Stimulated activated CD4-positive, alpha-beta T cell treated with anti-CD3 and anti-CD28 coated beads, Interleukin-1b, Interleukin-23, amount 100 ng/mL, for 1 hour (primary cell): ENCODE measurements around the gene LHFPL3.

Source experiments
- DNase-seq, 2 donors: peaks; one replicate each; pipeline ENCODE4 v3.0.0-alpha.2; 2020; ENCODE audit warnings: low read depth in 2 of 2

LHFPL3 gene

DNA sequence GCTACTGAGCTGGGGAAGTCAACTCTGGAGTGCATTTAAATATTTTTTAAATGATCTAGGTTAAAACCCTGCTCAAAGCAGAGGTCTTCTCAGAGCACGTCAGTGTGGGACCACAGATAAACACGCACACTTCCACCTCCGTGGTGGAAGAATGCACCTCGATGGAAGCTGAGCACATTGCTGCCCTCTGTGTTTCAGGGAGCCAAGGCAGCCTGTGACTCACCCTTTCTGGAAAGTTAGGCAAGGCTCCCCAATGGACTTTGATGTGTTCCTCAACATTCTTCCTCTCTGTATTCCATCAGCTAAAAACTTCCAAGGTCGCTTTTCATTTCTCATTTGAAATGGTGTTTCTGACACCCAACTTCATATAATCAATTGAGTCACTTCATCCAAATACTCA, 514.8 kb downstream of the LHFPL3 start:
- DNase-seq: no peak

DNA sequence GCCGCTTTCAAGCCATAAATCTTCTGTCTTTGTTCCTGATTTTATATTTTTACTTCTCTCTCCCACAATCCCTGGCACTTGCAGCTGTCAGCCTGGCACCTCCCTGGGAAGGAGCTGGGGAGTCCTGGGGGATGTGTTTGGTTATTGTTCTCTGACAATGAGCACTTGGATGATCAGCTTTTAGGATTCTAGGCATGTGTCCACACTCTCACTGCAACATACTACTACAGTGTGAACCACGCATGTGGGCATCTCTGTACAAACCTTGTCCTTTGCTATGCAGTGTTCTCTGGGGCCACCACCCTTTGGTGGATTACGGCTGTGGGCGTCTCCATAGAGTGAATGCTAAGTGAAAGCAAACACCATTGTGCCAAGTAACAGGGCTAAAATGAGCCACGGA, 517.2 kb downstream of the LHFPL3 start:
- no peak for DNase-seq

DNA sequence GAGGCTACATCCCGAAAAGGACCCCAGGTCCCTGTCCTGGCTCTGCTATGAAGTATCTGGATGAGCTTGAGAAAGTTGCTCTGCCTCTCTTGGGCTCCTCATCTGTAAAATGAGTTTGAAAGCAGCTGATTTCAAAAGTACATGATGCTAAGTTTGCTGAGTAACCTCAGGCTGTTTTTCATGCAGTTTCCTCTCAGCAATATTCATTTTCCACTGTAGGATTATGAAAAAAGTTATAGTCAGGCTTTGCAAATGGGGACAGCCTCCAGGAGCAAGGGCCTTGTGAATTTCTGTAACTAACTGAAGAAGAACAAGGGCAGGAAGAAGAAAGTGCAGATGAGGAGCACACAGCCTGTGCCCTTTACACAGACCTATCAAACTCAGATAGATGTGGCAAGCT, 518.3 kb downstream of the LHFPL3 start:
- DNase-seq: no peak

DNA sequence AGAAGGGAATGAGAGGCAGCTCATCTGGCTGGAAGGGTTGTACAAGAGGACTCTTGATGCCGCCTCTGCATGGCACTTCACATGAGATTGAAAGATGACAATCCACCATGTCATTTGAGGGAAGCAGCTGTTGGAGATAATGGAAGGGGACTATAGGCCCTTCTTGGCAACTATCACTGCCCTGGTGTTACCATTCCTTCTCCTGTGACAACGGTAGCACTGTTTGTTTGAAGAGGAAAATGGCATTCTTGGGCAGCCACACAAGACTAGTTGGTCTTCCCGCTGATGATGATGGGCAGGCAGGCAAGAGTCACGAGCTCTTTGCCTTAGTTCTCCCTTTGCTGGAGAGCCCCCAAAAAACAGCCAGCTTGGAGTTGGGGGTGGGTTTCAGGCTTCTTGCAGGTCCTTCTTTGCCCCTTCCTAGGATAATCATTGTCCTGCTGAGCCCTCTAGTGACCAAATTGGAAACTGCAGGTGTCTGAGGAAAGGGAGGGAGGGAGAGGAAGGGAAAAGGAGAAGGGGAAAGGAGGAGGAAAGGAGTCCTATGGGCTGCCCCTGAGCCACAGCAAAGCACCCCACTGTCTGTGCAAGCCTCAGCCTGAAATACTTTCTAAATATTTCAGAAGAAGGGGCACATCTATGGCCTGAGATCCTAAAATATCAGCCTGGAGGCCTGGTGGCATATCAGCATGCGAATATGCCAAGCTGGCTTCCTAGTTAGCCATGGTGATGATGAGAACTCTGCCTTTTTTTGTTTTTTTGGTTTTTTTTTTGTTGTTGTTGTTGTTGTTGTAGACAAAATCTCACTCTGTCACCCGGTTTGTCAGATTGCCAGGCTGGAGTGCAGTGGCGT, 520.0 kb downstream of the LHFPL3 start:
- peak in 1 of 2 donors; percentile 13 for DNase-seq

DNA sequence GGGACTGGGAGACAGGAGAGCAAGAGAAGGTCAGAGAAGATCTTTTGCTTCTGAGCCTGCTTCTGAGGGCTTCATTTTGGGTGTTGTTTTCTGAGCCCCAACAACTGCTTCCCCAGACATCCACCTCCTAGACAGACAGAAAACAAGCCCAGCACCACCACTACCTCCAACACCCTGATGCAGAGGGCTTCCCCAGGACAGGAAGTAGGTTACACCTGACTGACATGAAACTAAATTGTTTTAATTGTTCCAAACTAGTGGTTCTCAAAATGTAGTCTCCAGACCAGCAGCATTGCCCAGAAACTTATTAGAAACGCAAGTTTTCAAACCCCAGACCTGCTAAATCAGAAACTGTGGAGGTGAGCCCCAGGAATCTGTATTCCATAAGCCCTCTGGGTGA, 522.0 kb downstream of the LHFPL3 start:
- DNase-seq: no peak

DNA sequence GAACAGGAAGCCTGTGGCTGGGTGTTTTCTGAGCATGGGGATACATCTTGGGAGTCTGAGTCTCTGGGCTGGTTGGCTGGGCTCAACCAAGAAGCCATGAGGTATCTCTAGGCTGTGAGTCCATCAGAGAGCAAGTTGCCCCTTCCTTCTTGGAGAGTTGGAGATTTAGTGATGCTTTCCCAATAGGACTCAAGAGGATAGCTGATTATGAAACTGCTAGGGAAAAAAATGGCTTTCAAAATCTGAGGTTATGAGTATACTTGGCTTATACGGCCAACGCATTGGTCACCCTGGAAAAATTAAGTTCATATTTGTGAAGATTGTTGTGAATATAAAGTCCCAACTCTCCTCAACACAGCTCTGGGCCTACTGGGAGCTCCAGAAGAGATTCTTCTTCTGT, 522.9 kb downstream of the LHFPL3 start:
- DNase-seq: no peak

DNA sequence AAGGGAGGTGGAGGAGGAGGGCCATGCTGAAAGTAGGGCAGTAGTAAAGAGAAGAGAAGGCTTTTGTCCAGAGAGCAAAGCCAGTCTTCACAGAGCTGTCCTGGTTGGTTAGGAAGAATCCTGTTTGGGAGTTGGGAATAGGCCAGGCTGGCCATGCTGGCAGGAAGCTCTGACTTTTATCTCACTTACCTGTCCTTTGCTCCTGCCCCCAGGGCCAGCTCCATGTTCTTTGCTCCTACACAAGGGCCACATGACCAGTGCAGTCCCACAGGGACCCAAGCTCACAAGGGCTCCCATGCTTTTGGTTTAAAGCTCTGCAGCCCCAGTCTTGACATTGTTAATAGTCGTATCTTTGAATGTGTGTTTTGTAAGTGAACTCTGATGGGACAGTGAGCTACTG, 524.0 kb downstream of the LHFPL3 start:
- DNase-seq: no peak

DNA sequence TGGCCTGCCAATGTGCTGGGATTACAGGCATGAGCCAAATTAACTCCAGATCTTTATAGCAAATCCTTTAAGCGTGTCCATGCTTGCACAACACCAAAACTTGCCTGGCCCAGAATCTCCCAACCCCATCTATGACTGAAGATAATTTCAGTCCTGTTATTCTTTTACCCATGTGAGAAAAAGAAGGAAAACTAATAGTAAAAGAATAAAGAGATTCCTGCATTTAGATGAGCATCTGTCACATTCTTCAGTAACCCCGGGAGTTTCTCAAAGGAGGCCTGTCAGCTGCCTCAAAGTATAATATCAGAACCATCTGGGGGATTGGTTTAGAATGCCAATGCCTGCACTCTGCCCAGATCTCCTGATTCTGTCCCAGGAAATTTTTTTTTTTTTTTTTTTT, 527.5 kb downstream of the LHFPL3 start:
- DNase-seq: no peak

DNA sequence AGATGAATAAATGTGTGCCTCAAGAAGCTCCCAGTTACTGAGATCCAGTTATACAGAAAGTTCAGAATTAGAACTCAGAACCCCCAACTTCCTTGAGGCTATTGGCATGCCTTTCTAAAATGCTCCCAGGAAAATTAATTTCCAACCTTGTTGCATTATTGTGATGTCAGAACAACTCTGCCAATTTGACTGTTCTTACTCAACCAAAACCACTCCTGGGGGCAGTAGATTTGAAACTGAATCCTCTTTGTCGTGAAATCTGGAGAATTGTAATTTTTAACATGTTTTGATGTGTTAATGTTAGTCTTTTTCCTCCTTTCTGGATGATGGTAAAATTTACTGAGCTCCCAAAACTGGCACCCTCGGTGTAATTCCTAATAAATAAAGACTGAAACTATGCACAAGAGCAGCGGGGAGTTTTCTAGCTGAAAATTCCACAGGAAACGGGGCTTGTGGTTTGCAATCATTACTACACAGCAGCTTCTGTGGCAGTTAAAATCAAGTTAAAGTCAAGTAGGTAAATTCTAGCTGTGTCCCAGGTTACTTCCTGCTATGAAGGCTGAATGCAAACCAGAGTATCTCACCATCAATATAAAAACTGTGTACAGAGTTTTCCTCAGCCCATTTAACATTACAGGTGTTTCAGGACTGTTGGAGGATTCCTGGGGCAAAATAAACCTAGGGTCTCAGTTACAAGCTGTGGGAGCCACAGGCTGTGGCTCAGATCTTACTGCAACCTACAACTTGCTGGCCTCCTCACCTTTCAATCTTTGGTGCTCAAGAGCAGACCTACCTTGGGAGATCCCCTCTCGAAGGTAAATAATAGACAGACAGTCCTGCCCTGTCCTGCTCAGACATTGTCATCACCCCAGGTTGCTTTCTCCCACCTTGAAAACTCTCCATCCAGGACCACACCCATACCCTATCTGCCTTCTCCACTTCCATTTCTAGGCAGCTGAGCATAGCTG, 529.3 kb downstream of the LHFPL3 start:
- no peak for DNase-seq

DNA sequence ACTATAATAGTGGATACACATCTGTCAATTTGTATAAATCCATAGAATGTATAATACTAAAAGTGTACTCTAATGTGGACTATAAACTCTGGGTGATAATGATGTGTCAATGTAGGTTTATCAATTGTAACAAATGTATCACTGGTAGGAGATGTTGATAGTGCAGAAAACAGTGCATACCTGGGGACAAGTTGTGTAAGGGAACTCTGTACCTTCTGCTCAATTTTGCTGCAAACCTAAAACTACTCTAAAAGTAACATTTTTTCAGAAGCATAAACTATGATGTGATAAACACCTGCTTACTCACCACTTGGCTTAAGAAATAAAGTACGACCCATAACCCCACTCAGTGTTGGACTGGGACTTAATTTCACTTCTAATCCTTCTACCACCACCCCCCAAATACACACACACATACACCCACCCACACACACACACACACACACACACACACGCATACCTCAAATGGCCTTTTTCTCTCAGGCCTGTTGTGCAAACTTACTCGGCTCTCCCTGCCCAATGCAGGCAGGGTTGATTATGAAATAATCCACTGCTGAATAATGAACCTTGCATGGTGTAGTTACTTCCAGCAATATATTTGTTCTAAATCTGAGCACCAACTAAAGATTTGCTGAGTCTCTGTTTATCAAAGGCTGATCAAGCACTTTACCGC, 531.5 kb downstream of the LHFPL3 start:
- DNase-seq: no peak

DNA sequence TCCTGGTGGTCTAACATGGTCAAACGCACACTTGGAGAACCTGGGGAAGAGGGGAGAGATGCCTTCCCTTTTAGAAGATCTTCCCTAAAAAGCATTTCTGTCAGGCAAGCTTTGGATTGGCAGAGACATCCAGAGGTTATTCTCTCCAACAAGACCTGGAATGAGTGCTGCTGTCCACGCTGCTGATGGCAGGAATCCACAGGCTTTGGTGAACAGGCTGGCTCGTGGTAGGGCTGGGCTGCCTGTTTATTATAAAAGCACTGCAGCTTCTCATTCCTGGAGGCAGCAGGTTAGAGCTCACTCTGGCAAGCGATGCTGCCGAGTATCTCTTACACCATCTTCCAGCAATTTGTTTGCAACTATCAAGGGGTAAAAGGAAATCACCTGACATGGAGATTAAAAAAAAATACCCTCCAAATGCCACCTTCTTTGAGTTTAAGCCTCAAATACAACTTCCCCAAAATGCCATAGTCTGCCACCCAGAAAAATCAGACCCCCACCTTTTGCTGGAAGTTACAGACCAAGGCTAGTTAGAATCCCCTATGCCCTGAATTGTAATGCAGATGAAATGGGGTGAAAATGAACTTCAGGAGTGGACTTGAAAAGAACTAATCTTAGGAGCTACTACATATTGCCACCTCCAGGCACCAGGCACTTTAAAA, 533.5 kb downstream of the LHFPL3 start:
- DNase-seq: no peak

DNA sequence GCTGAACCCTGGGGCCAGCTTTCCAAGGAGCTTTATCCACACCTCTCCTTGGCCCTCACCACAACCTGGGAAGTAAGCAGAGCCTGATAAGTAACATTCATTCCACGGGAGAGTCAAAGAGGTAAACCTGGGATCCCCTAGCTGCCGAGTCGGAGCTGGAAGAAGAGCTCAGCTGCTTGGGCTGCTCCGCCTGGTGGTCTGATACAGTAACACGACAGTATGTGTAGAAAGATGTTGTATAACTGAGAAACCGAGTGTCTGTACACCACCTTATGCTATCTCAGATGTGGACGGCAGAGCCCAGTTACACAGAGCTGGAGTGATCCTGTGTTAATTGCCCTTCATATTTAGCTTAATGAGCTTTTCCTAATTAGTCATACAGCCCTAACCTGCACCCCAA, 534.3 kb downstream of the LHFPL3 start:
- DNase-seq: no peak

DNA sequence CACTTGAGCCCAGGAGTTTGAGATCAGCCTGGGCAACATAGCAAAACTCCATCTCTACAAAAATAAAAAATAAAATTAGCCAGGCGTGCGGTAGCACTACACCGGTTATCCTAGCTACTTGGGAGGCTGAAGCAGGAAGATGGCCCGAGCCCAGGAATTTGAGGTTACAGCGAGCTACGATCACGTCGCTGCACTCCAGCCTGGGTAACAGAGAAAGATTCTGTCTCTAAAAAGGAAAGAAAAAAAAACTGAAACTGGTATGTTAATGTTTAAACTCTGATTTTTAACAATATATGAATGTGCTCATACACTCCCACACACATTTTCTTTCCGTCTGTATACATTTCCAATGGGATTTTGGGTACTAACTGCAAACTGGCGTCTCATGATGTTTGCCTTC, 545.0 kb downstream of the LHFPL3 start:
- DNase-seq: no peak

DNA sequence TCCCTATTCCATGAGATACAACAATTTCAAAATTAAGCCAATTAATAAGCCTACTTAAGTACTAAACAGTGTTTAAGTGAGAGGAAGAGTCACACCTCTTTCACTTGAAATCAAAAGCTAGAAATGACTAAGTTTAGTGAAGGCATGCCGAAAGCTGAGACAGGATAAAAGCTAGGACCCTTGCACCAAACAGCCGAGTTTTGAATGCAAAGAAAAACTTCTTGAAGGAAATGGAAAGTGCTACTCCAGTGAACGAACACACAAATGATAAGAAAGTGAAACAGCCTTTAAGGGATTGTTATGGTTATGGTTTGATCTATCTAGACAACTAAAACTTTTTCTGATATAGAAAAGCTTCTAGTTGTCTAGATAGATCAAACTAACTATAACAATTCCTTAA, 550.2 kb downstream of the LHFPL3 start:
- no peak for DNase-seq

DNA sequence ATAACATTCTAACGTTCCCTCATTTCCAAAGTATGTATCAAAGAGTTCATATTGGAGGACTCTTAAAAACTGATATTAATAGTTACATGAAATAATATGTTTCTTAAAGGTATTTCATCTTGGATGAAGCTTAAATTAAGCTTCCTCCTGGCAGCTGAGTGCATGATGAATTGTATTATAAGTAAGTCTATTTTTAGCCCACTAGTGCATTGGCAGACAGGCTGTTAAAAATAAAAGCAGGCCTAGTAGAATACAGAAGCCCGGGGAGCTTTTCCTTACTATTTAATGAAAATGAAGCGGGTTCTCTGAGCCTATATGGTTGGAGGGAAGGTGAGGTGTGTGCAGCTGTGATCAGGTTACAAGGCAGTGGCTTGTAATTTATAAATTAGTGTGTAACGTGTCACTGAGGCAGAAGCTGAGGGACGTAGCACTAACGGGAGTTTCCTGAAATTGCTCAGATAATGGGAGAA, 554.9 kb downstream of the LHFPL3 start:
- no peak for DNase-seq

DNA sequence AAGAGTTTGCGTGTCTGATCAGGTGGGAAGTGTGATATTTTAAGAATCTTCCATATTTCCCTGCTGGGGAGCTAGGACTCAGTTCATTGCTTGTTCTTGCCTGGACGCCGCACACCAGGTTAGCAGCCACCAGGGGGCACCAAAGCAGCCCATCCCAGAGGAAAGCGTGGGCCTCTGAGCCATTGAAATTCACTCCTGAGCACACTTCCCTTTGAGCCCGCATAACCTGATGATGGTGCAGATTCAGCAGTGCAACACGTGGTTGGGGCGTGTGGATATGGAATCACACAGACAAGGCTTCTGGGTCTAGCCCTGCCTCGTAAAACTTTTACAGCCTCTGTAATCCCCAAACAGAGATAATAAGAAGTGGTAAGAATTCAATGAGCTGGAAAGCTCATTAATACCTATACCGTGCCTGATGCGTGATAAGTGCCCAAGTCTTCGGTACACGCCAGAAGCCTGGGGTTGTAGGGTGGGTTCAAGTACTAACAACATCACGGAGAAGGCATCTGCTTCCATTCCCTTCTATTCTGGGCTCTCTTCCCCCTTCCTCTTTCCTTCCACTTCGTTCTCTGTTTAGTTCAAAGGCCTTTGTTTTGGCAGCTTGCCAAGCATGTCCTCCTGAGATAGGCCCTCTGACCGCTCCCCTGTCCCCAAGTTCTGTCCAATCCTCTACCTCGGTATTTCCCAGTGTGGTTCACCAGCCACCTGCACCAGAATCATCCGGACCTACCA, 555.5 kb downstream of the LHFPL3 start:
- DNase-seq: peak; percentile 30 to 58

DNA sequence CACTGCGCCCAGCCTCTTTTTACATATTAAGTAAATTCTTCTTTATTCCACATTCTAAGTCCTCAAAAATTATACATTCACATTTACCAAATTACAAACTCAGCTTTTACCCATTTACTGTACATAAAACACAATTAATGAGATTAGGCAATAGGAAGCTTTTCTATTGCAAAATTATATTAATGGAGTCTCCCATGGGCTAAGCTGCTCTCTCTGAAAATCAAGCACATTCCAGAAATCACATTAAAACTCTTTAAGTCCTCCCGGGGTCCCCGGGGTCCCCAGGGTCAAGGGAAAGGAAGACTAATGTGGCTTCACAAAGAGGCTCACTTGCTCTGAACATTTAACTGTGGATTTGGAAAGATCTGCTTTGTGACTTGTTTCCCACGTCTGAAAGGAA, 558.2 kb downstream of the LHFPL3 start:
- DNase-seq: no peak

DNA sequence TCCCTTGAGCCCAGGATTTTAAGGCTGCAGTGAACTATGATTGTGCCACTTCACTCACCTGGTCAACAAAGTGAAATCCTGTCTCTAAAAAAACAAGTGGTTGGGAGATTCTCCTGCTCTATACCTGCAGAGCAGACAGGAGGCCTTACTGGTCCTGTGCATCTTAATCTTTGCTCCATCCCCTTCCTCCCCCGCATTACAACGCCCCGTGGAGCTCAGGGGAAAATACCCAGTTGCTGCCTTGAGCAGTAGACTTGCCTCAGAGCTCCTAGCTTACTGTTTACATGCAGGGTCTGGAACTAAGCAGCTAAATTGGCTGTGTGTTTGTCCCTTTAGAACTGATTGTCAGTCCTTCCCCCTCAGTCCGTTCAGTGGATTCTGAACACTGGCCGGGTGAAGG, 561.8 kb downstream of the LHFPL3 start:
- no peak for DNase-seq

DNA sequence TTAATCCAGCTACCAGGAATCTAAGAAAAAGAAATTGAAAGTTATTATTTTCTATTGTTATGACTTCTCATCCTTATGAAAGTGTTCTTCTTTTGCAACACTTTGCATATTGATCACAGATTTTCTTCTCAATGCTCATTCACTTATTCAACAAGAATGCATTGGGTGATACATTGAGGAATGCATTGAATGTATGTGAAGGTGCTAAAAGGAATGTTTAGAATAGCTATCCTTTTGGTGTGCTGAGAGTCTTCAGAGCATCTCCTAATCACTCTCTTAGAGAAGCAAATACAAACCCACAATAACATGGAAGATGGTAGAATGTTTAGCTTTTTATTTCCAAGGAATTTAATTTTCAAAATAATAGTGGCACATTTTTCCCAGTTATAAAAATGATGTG, 563.5 kb downstream of the LHFPL3 start:
- no peak for DNase-seq

DNA sequence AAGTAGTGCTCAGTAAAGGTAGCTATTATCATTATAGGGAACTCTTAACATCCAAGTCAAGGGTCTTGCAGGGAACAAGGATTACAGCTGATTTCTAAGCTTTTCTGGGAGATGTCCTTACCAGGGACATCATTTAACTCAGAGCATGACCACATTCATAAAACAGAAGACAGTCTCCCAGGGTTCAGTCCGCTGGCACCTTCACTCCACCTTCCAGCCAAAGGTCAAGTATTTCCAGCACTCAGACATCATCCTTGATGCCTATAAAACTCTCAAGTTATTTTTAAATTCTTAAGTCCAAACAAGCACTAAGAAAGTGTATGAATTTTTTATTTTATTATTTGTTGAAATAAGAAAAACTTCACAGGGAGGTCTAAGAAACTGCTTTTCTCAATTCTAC, 565.9 kb downstream of the LHFPL3 start:
- no peak for DNase-seq
